H1 (cell line): ENCODE results near the gene KLHDC4. TPM values are rescaled to one million over a fixed set of nuclear protein-coding genes. Genes with fewer than 3 reads are reported as not detected.

ENCODE experiments used
- CTCF ChIA-PET: fragments of 300-600 bp; sonication (Branson Sonifier 250); formaldehyde crosslinking; loops from one replicate; lab custom pipeline; 2021; ENCODE audit not compliant: partially characterized antibody; lab: Charles Lee
- POLR2A ChIA-PET: fragments of 300-600 bp; sonication (Branson Sonifier 250); formaldehyde crosslinking; loops from one replicate; lab custom pipeline; 2021; ENCODE audit warnings: inconsistent platforms; ENCODE audit not compliant: partially characterized antibody; lab: Charles Lee
- DNase-seq, 2 experiments: peaks; one replicate each; pipeline versions ENCODE4 v3.0.0 to v3.0.0-alpha.2; 2010 to 2022; ENCODE audit warnings: low spot score in 2 of 2, low read depth in 1 of 2, mixed read lengths in 1 of 2
- FAIRE-seq: peaks from 2 replicates; lab custom pipeline; 2011; peaks lifted over from hg19 to GRCh38; lab: Jason Lieb, UNC
- H2AFZ ChIP-seq: 2 replicates; pipeline ENCODE4 v1.8.1; 2012; ENCODE audit warnings: low read length, inconsistent platforms
- H2AK5ac ChIP-seq: 2 replicates; pipeline ENCODE4 v1.6.1; 2013; ENCODE audit warnings: low read depth, low read length
- H2BK120ac ChIP-seq: replicated peaks from 2 replicates; pipeline ENCODE3; 2013; ENCODE audit warnings: low read depth, low read length, inconsistent platforms
- H2BK12ac ChIP-seq: 2 replicates; pipeline ENCODE4 v1.6.1; 2013; ENCODE audit warnings: low read depth, low read length
- H2BK15ac ChIP-seq: 2 replicates; pipeline ENCODE4 v1.6.1; 2013; ENCODE audit warnings: low read length
- H2BK20ac ChIP-seq: 2 replicates; pipeline ENCODE4 v1.6.1; 2013; ENCODE audit warnings: low read length
- H2BK5ac ChIP-seq: 2 replicates; pipeline ENCODE4 v1.6.1; 2013; ENCODE audit warnings: low read depth, low read length
- H3K14ac ChIP-seq: 2 replicates; pipeline ENCODE4 v1.6.1; 2013; ENCODE audit warnings: inconsistent platforms; ENCODE audit not compliant: insufficient read length
- H3K18ac ChIP-seq: 2 replicates; pipeline ENCODE4 v1.6.1; 2013; ENCODE audit warnings: low read length; ENCODE audit errors: extremely low read depth
- H3K23ac ChIP-seq: 2 replicates; pipeline ENCODE4 v1.6.1; 2013; ENCODE audit warnings: inconsistent platforms; ENCODE audit not compliant: insufficient read length
- H3K23me2 ChIP-seq: 2 replicates; pipeline ENCODE4 v1.6.1; 2013; ENCODE audit warnings: low read depth, low read length
- H3K27ac ChIP-seq: 2 replicates; pipeline ENCODE4 v1.6.1; 2011; ENCODE audit warnings: low read depth, low read length, inconsistent platforms
- H3K27me3 ChIP-seq, 4 experiments: replicated peaks in 1 of 4; 1 replicate in 1 of 4; 2 replicates in 3 of 4; pipeline versions ENCODE4 v1.6.1 to v1.8.1; 2011 to 2013; ENCODE audit warnings: low read length in 3 of 4, mild to moderate bottlenecking in 3 of 4, inconsistent platforms in 2 of 4, mixed read lengths in 2 of 4, moderate library complexity in 1 of 4; ENCODE audit not compliant: control insufficient read depth in 3 of 4, insufficient read depth in 3 of 4; ENCODE audit errors: extremely low read depth in 1 of 4
- H3K36me3 ChIP-seq, 4 experiments: 2 replicates each; pipeline versions ENCODE4 v1.6.1 to v1.8.1; 2011 to 2013; ENCODE audit warnings: mild to moderate bottlenecking in 4 of 4, low read length in 3 of 4, moderate library complexity in 2 of 4, control low read depth in 1 of 4, inconsistent platforms in 1 of 4; ENCODE audit not compliant: insufficient read depth in 4 of 4, control insufficient read depth in 2 of 4
- H3K4ac ChIP-seq: replicated peaks from 2 replicates; pipeline ENCODE3; 2013; ENCODE audit warnings: low read length, low read depth, mixed read lengths, inconsistent platforms; ENCODE audit not compliant: insufficient read length
- H3K4me1 ChIP-seq, 4 experiments: replicated peaks in 1 of 4; 1 replicate in 1 of 4; 2 replicates in 3 of 4; pipeline versions ENCODE4 v1.6.1 to v1.8.1; 2011 to 2013; ENCODE audit warnings: low read length in 3 of 4, inconsistent platforms in 2 of 4, mixed read lengths in 1 of 4; ENCODE audit not compliant: insufficient read depth in 4 of 4, control insufficient read depth in 3 of 4
- H3K4me2 ChIP-seq, 2 experiments: 2 replicates each; pipeline versions ENCODE4 v1.6.1 to v1.8.1; 2011 to 2013; ENCODE audit warnings: low read depth in 2 of 2, low read length in 2 of 2, control low read depth in 1 of 2, inconsistent platforms in 1 of 2, mild to moderate bottlenecking in 1 of 2; ENCODE audit not compliant: insufficient read depth in 1 of 2
- H3K4me3 ChIP-seq, 4 experiments: fragments of 200-600, 300-600 bp in 1 of 4; sonication (generic), shearing (Covaris generic), sonication (Bioruptor Twin) in 1 of 4; 2 replicates each; pipeline versions ENCODE4 v1.5.1 to v1.8.1; 2011 to 2016; ENCODE audit warnings: low read length in 4 of 4, low read depth in 3 of 4, control low read depth in 2 of 4, inconsistent platforms in 2 of 4, mild to moderate bottlenecking in 2 of 4, mixed read lengths in 1 of 4, moderate library complexity in 1 of 4; ENCODE audit not compliant: insufficient read depth in 2 of 4; ENCODE audit errors: extremely low read depth in 1 of 4
- H3K56ac ChIP-seq: replicated peaks from 2 replicates; pipeline ENCODE3; 2013; ENCODE audit warnings: low read depth, mild to moderate bottlenecking, mixed read lengths, low read length, inconsistent platforms; ENCODE audit not compliant: insufficient read length
- H3K79me1 ChIP-seq: 2 replicates; pipeline ENCODE4 v1.6.1; 2013; ENCODE audit warnings: low read depth, low read length, control low read depth
- H3K79me2 ChIP-seq, 2 experiments: 2 replicates each; pipeline versions ENCODE4 v1.6.1 to v1.8.1; 2012 to 2013; ENCODE audit warnings: low read length in 2 of 2, mild to moderate bottlenecking in 2 of 2, inconsistent platforms in 1 of 2; ENCODE audit not compliant: insufficient read depth in 2 of 2, control insufficient read depth in 1 of 2
- H3K9ac ChIP-seq, 4 experiments: replicated peaks in 1 of 4; 1 replicate in 1 of 4; 2 replicates in 3 of 4; pipeline versions ENCODE4 v1.6.1 to v1.8.1; 2011 to 2013; ENCODE audit warnings: low read depth in 3 of 4, low read length in 3 of 4, control low read depth in 2 of 4, mild to moderate bottlenecking in 2 of 4, moderate library complexity in 2 of 4, inconsistent platforms in 1 of 4; ENCODE audit errors: extremely low read depth in 1 of 4
- H3K9me3 ChIP-seq, 2 experiments: 2 replicates each; pipeline versions ENCODE4 v1.6.1 to v1.8.1; 2012 to 2013; ENCODE audit warnings: mild to moderate bottlenecking in 2 of 2, moderate library complexity in 2 of 2, control low read depth in 1 of 2, inconsistent platforms in 1 of 2, low read depth in 1 of 2, low read length in 1 of 2, mixed read lengths in 1 of 2; ENCODE audit not compliant: insufficient read depth in 2 of 2
- H4K20me1 ChIP-seq, 2 experiments: replicated peaks in 1 of 2; 2 replicates each; pipeline versions ENCODE3 to v1.8.1; 2011 to 2013; ENCODE audit warnings: inconsistent platforms in 2 of 2, low read length in 2 of 2, mild to moderate bottlenecking in 1 of 2; ENCODE audit not compliant: insufficient read depth in 2 of 2, control insufficient read depth in 1 of 2
- H4K5ac ChIP-seq: 2 replicates; pipeline ENCODE4 v1.6.1; 2013; ENCODE audit warnings: low read length, low read depth, mixed read lengths, inconsistent platforms; ENCODE audit not compliant: insufficient read length
- H4K8ac ChIP-seq: 2 replicates; pipeline ENCODE4 v1.8.0; 2013; ENCODE audit warnings: mild to moderate bottlenecking, moderate library complexity, low read length, inconsistent platforms; ENCODE audit not compliant: insufficient read depth; ENCODE audit errors: extremely low read depth
- H4K91ac ChIP-seq: replicated peaks from 2 replicates; pipeline ENCODE3; 2013; ENCODE audit warnings: low read length, mixed read lengths, inconsistent platforms; ENCODE audit not compliant: insufficient read length
- BACH1 ChIP-seq: IDR thresholded peaks from 2 replicates; pipeline ENCODE4 v1.6.1; 2012; ENCODE audit warnings: low read length, improper control_type of control experiment
- BCL11A ChIP-seq, 2 experiments: IDR thresholded peaks; one replicate each; pipeline ENCODE4 v1.6.1; 2011; ENCODE audit warnings: low read depth in 2 of 2, low read length in 2 of 2, mild to moderate bottlenecking in 2 of 2
- E2F6 ChIP-seq: IDR thresholded peaks from 2 replicates; pipeline ENCODE4 v1.6.1; 2012; ENCODE audit warnings: inconsistent platforms
- NANOG ChIP-seq: IDR thresholded peaks from 2 replicates; pipeline ENCODE4 v1.6.1; 2011; ENCODE audit warnings: low read length, low read depth, mild to moderate bottlenecking, inconsistent platforms; ENCODE audit not compliant: insufficient read depth, poor library complexity, severe bottlenecking
- RAD21 ChIP-seq, 2 experiments: IDR thresholded peaks in 1 of 2; conservative IDR thresholded peaks in 1 of 2; 2 replicates each; pipeline ENCODE4 v1.6.1; 2011; ENCODE audit warnings: low read depth in 2 of 2, low read length in 2 of 2, improper control_type of control experiment in 1 of 2, inconsistent platforms in 1 of 2, mild to moderate bottlenecking in 1 of 2, moderate library complexity in 1 of 2
- WGBS, 2 experiments: shearing (Covaris generic) in 1 of 2; methylation state at CpG; one replicate each; pipeline versions ENCODE4 v1.1.6 to v1.1.7; 2013 to 2015; ENCODE audit warnings: low lambda C conversion rate in 2 of 2, mixed read lengths in 2 of 2, inconsistent platforms in 1 of 2, low coverage in 1 of 2, missing lambda C conversion rate in 1 of 2; ENCODE audit not compliant: insufficient replicate concordance in 2 of 2, insufficient coverage in 1 of 2, insufficient read length in 1 of 2; ENCODE audit errors: extremely low coverage in 1 of 2, missing lambda C conversion rate in 1 of 2; 5-methylcytosine and 5-hydroxymethylcytosine counted together
- polyA plus RNA-seq, 7 experiments: library from polyadenylated mRNA; depleted of rRNA in 3 of 7; stranded (reverse) in 5 of 7; unstranded in 2 of 7; fragments of >200 nt in 5 of 7; fragments of 200-250 nt in 2 of 7; gene quantifications; 1 replicate in 5 of 7; 2 replicates in 1 of 7; 4 replicates in 1 of 7; pipeline versions ENCODE4 v1.2.1 to v1.2.3, GENCODE V29; 2011 to 2013; ENCODE audit warnings: missing spikeins in 2 of 7, mixed read lengths in 2 of 7
- total RNA-seq: library from RNA; stranded (reverse); fragmentation: NEBNext Ultra II Directional; extraction: Animal tissue kit (Norgen Biotek cat#: 25700); gene quantifications from 2 replicates; pipeline ENCODE4 v1.2.1, GENCODE V29; 2021

Gene KLHDC4
- total and polyA plus RNA-seq, 2 of the 8 experiments (the other 6 are each of a cell fraction or from before 2014, with no cell fraction given), result 23.7 to 63.9 TPM

GRCh38 chr16:87808108-87808507 is 42.3 kb upstream of the KLHDC4 start:
- H3K9ac ChIP-seq, result no peak overlapping the region
- H3K27ac ChIP-seq, result no peak overlapping the region
- H4K5ac ChIP-seq, result no peak overlapping the region
- H3K23me2 ChIP-seq, result no peaks in the 10 kb centered on the region
- FAIRE-seq, result no peak
- no peak overlapping the region for H3K4ac ChIP-seq
- H2BK12ac ChIP-seq, result no peak overlapping the region
- H3K36me3 ChIP-seq, result no peaks in the 10 kb centered on the region
- no peaks in the 10 kb centered on the region for H3K79me1 ChIP-seq
- no peak overlapping the region for H3K18ac ChIP-seq
- H4K8ac ChIP-seq, result 0 out of 2 replicates have a peak overlapping the region, but pooled peaks have one; percentile 48
- H4K91ac ChIP-seq, result no peak overlapping the region
- H3K4me1 ChIP-seq, result peaks cover 0 to 14% (median 0%) of the 10 kb centered on the region in 4 experiments; a peak in 3 of 7 replicates
- no peak for DNase-seq
- no peaks in the 10 kb centered on the region for H3K27me3 ChIP-seq
- H2BK15ac ChIP-seq, result no peak overlapping the region
- no peak overlapping the region for H2AFZ ChIP-seq
- H3K9me3 ChIP-seq, result no peaks in the 10 kb centered on the region
- H2BK120ac ChIP-seq, result no peak overlapping the region
- no peak overlapping the region for H3K4me2 ChIP-seq
- no peak overlapping the region for H2BK5ac ChIP-seq
- H3K4me3 ChIP-seq, result no peak overlapping the region
- CTCF ChIA-PET, result interaction anchor here (1.1 to 2.5 kb wide), 4 partner anchors 10 to 38 kb away, joined by 3 to 13 read pairs (median 8); no protein-coding TSS in a partner anchor
- POLR2A ChIA-PET, result interaction anchor here (0.7 to 6.0 kb wide), 9 partner anchors 10 to 61 kb away, joined by 3 to 30 read pairs (median 8); partner anchors contain the start of gene SLC7A5
- no peak overlapping the region for H3K14ac ChIP-seq
- H4K20me1 ChIP-seq, result no peaks in the 10 kb centered on the region
- H3K23ac ChIP-seq, result no peak overlapping the region
- no peaks in the 10 kb centered on the region for H3K79me2 ChIP-seq
- 96% methylated on average over 6 of the region's 6 CpGs; no CpG with 5 or more reads in 1 of the 2 experiments for WGBS, 2 experiments
- no peak overlapping the region for H2AK5ac ChIP-seq
- H2BK20ac ChIP-seq, result no peak overlapping the region
- H3K56ac ChIP-seq, result no peak overlapping the region
- no peak for TF ChIP-seq BCL11A (IDR thresholded peaks at IDR 0.05; ENCODE audit: low read depth in 2 of 2, low read length in 2 of 2)
- TF ChIP-seq E2F6, result no peak
- TF ChIP-seq RAD21 (IDR thresholded peaks at IDR 0.05 in 1 of 2, conservative IDR thresholded peaks at IDR 0.05 in 1 of 2; ENCODE audit: low read depth in 2 of 2, low read length in 2 of 2), result no peak
- no peak for TF ChIP-seq NANOG
- no peak for TF ChIP-seq BACH1
